K562 (cell line): ENCODE data around the gene CDCA3. TPM values are rescaled to one million over a fixed set of nuclear protein-coding genes. Genes with fewer than 3 reads are reported as not detected.

Experiments
- CAMTA2 ChIP-seq: fragments of 250-450 bp; sonication (Bioruptor Pico); conservative IDR thresholded peaks from 2 replicates; pipeline ENCODE4 v1.5.1; 2022
- CTCF ChIP-seq, 3 experiments: IDR thresholded peaks in 2 of 3; conservative IDR thresholded peaks in 1 of 3; 2 replicates each; pipeline ENCODE4 v1.5.1; 2011 to 2012; ENCODE audit warnings: low read length in 3 of 3, mild to moderate bottlenecking in 3 of 3, control low read depth in 2 of 3, improper control_type of control experiment in 1 of 3, inconsistent platforms in 1 of 3, low read depth in 1 of 3, mixed read lengths in 1 of 3, moderate library complexity in 1 of 3; ENCODE audit not compliant: insufficient read depth in 2 of 3
- CTCFL ChIP-seq: IDR thresholded peaks from 2 replicates; pipeline ENCODE4 v1.6.1; 2011; ENCODE audit warnings: borderline replicate concordance, low read depth, mild to moderate bottlenecking, moderate library complexity, low read length; ENCODE audit not compliant: insufficient read depth, poor library complexity, severe bottlenecking
- E2F6 ChIP-seq, 2 experiments: IDR thresholded peaks; 2 replicates each; pipeline ENCODE4 v1.6.1; 2011; ENCODE audit warnings: borderline replicate concordance in 1 of 2, control low read depth in 1 of 2, low read depth in 1 of 2, low read length in 1 of 2, mild to moderate bottlenecking in 1 of 2, mixed read lengths in 1 of 2, moderate library complexity in 1 of 2; ENCODE audit not compliant: insufficient read depth in 1 of 2, insufficient read length in 1 of 2, poor library complexity in 1 of 2, severe bottlenecking in 1 of 2; ENCODE audit errors: extremely low read depth in 1 of 2
- ESRRB ChIP-seq: fragments of 250-450 bp; sonication (Bioruptor Pico); IDR thresholded peaks from 2 replicates; pipeline ENCODE4 v1.5.0; 2020; ENCODE audit warnings: mild to moderate bottlenecking, moderate library complexity, borderline replicate concordance
- KAT7 ChIP-seq: sonication (generic); formaldehyde crosslinking; IDR thresholded peaks from 2 replicates; pipeline ENCODE4 v1.8.0; 2022; ENCODE audit warnings: missing genetic modification reagents, mild to moderate bottlenecking, borderline replicate concordance
- POLR2B ChIP-seq: fragments of 450-650 bp; IDR thresholded peaks from 2 replicates; pipeline ENCODE4 v1.6.1; 2018; ENCODE audit warnings: low read depth; ENCODE audit not compliant: partially characterized antibody
- PPARD ChIP-seq: fragments of 250-450 bp; sonication (Bioruptor Pico); IDR thresholded peaks from 2 replicates; pipeline ENCODE4 v1.8.0; 2022; ENCODE audit warnings: inconsistent platforms, mild to moderate bottlenecking, moderate library complexity
- RAD51 ChIP-seq: fragments of 450-650 bp; IDR thresholded peaks from 2 replicates; pipeline ENCODE4 v1.7.1; 2016; ENCODE audit warnings: low read depth, mild to moderate bottlenecking, borderline replicate concordance
- RB1 ChIP-seq: fragments of 450-650 bp; IDR thresholded peaks from 2 replicates; pipeline ENCODE4 v1.6.1; 2017; ENCODE audit warnings: low read depth, mild to moderate bottlenecking
- RUNX1 ChIP-seq: sonication (generic); IDR thresholded peaks from 2 replicates; pipeline ENCODE4 v1.6.1; 2016; ENCODE audit warnings: antibody characterized with exemption, low read depth
- SP2 ChIP-seq: IDR thresholded peaks from 2 replicates; pipeline ENCODE4 v1.6.1; 2011; ENCODE audit warnings: mild to moderate bottlenecking, low read depth, low read length, moderate library complexity; ENCODE audit not compliant: poor library complexity, severe bottlenecking; ENCODE audit errors: extremely low read depth
- SUPT5H ChIP-seq: fragments of 450-650 bp; IDR thresholded peaks from 2 replicates; pipeline ENCODE4 v1.6.1; 2016
- U2AF2 ChIP-seq: fragments of 200-400 bp; formaldehyde crosslinking; optimal IDR thresholded peaks from 2 replicates; pipeline ENCODE3; 2017; ENCODE audit warnings: low read depth, mild to moderate bottlenecking, low read length
- ZMIZ1 ChIP-seq, 2 experiments: fragments of 150-350 bp in 1 of 2; IDR thresholded peaks; 2 replicates each; pipeline ENCODE4 v1.6.1; 2012 to 2016; ENCODE audit warnings: low read depth in 2 of 2, low read length in 2 of 2, mild to moderate bottlenecking in 1 of 2, moderate library complexity in 1 of 2
- ZNF217 ChIP-seq: sonication (generic); formaldehyde crosslinking; IDR thresholded peaks from 2 replicates; pipeline ENCODE4 v1.8.0; 2022; ENCODE audit warnings: mild to moderate bottlenecking, missing genetic modification reagents
- polyA plus RNA-seq, 8 experiments: library from polyadenylated mRNA; depleted of rRNA in 4 of 8; stranded (reverse) in 5 of 8; unstranded in 3 of 8; fragments of >200 nt; fragmentation: Nextera tagmentation in 2 of 8; fragmentation: Illumina TruSeq in 1 of 8; extraction: Ambion mirVana in 2 of 8; extraction: Trizol in 1 of 8; gene quantifications; 2 replicates each; pipeline versions ENCODE4 v1.2.1 to v1.2.3, GENCODE V29; 2011 to 2014; ENCODE audit warnings: inconsistent platforms in 1 of 8, missing spikeins in 1 of 8
- total RNA-seq, 7 experiments: library from RNA; depleted of rRNA in 6 of 7; stranded (reverse); fragments of >200 nt in 6 of 7; fragmentation: Illumina TruSeq in 2 of 7; extraction: Trizol in 2 of 7; gene quantifications; 2 replicates each; pipeline versions ENCODE4 v1.2.1 to v1.2.3, GENCODE V29; 2011 to 2021; ENCODE audit warnings: low replicate concordance in 1 of 7

CDCA3 gene
- total and polyA plus RNA-seq, 9 of the 15 experiments (the other 6 are each of a cell fraction or from before 2014, with no cell fraction given): 24.2 to 80.8 (median 55.1) TPM

- TF ChIP-seq CAMTA2 (CRISPR knock-in tag) (no peak), POLR2B (peak; percentile 10), ZNF217 (CRISPR knock-in tag) (no peak), CTCF (IDR thresholded peaks at IDR 0.05 in 2 of 3, conservative IDR thresholded peaks at IDR 0.05 in 1 of 3; ENCODE audit: insufficient read depth in 2 of 3, low read depth in 1 of 3, low read length in 3 of 3) (peak; percentile 81 to 87 (median 86)), KAT7 (CRISPR knock-in tag) (peak; percentile 36), ZMIZ1 (IDR thresholded peaks at IDR 0.05; ENCODE audit: low read depth in 2 of 2, low read length in 2 of 2) (0 out of 4 replicates have a peak, but pooled peaks of 1 of the 2 experiments have one; percentile 16), E2F6 (IDR thresholded peaks at IDR 0.05; ENCODE audit: borderline replicate concordance in 1 of 2, extremely low read depth in 1 of 2, insufficient read depth in 1 of 2, insufficient read length in 1 of 2, low read depth in 1 of 2, low read length in 1 of 2, poor library complexity in 1 of 2, severe bottlenecking in 1 of 2) (peak in 1 of 2 experiments; percentile 21), U2AF2 (no peak), RUNX1 (no peak), ESRRB (CRISPR knock-in tag) (no peak), PPARD (CRISPR knock-in tag) (no peak), CTCFL (peak; percentile 34), SUPT5H (0 out of 2 replicates have a peak, but pooled peaks have one; percentile 29), RB1 (peak; percentile 62), SP2 (no peak), RAD51 (no peak)
These were observed 21.3 kb upstream of the CDCA3 start (continued) for GRCh38 chr12:6872073-6873048.
